Measurements from ENCODE around the gene CCIN.

The CCIN gene

GRCh38 chr9:36214571-36214970 is 45.4 kb downstream of the CCIN start:
- H3K23ac ChIP-seq (ENCODE audit: low read length in 2 of 2): no peak overlapping the region
- no peak overlapping the region for H3K18ac ChIP-seq (ENCODE audit: low read depth in 1 of 2, low read length in 2 of 2)
- H2BK15ac ChIP-seq (ENCODE audit: low read depth, poor library complexity, severe bottlenecking): no peak overlapping the region
- H2AFZ ChIP-seq (ENCODE audit: low read depth, low read length): no peak overlapping the region
- peaks cover 19% of the 10 kb centered on the region for H3K79me1 ChIP-seq (replicated peaks; ENCODE audit: low read length, poor library complexity, severe bottlenecking)
- H3K14ac ChIP-seq (ENCODE audit: low read length in 2 of 2): no peak overlapping the region
- peak; percentile 61 for DNase-seq
- H3K9me3 ChIP-seq (ENCODE audit: control insufficient read depth, low read length): no peaks in the 10 kb centered on the region
- H3K9ac ChIP-seq (ENCODE audit: low read length): peak overlapping the region; percentile 4
- H3K36me3 ChIP-seq (ENCODE audit: control insufficient read depth in 1 of 2, insufficient read depth in 2 of 2, low read depth in 1 of 2, low read length in 2 of 2): peaks cover 53 to 90% of the 10 kb centered on the region in 2 experiments
- no peak overlapping the region for H2AK5ac ChIP-seq (ENCODE audit: low read length, severe bottlenecking)
- H4K91ac ChIP-seq (ENCODE audit: low read length): no peak overlapping the region
- H3K4me2 ChIP-seq (ENCODE audit: low read length, poor library complexity, severe bottlenecking): no peak overlapping the region
- no peak overlapping the region for H4K8ac ChIP-seq (ENCODE audit: low read length)
- no peaks in the 10 kb centered on the region for H3K27me3 ChIP-seq (ENCODE audit: control insufficient read depth in 1 of 2, insufficient read depth in 1 of 2, low read length in 2 of 2)
- no peak overlapping the region for H3K4me3 ChIP-seq (ENCODE audit: insufficient read depth in 1 of 2, low read depth in 1 of 2, low read length in 2 of 2)
- no peak overlapping the region for H3K4ac ChIP-seq (ENCODE audit: low read depth in 1 of 2, low read length in 2 of 2)
- H3K4me1 ChIP-seq (ENCODE audit: control insufficient read depth, insufficient read depth, low read depth, low read length): peaks cover 12% of the 10 kb centered on the region
- no peak overlapping the region for H2BK120ac ChIP-seq (ENCODE audit: low read depth, low read length)
- no peak overlapping the region for H2BK12ac ChIP-seq (ENCODE audit: low read length in 2 of 2)
- H2BK5ac ChIP-seq (ENCODE audit: low read depth, low read length, poor library complexity, severe bottlenecking): no peak overlapping the region
- peak overlapping the region; percentile 33 for H3K27ac ChIP-seq (ENCODE audit: low read length, poor library complexity, severe bottlenecking)

DNA sequence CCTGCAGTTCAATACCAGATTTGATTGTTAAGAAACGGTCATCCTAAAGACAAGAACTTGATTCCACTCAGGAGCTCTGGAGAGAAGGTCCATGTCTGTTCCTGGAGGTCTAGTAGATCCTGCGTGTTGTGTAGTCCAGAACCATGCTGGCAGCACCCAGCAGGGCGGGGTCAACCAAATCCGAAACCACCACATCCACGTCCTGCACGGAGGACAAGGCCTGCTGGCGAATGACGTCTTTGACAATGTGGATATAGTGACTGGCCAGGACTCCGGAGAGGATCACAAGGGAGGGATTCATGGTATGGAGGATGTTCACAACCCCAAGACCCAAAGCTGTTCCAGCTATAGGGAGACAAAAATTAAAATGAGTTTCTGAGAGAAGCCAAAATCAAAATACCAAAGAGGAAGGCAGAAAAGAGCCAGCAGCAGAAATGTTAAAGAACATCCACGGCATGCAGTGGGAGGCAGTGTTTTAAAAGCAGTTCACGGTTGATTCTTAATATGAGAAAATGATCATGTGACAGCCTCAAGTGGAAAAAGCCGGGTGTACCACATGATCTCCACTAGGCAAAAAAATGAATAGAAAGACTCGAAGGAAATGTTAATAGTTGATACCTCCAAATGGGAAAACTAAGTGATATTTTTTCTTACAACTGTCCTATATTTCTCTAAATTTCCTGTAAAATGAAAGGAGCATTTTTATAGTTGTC is 48.2 kb downstream of the CCIN start:
- Histone ChIP-seq H3K27me3 (ENCODE audit: control insufficient read depth in 1 of 2, insufficient read depth in 1 of 2, low read length in 2 of 2) (no peaks in the 10 kb centered on the region), H3K9me3 (ENCODE audit: control insufficient read depth, low read length) (peaks cover 1% of the 10 kb centered on the region), H4K91ac (ENCODE audit: low read length) (no peak overlapping the region), H2BK12ac (ENCODE audit: low read length in 2 of 2) (peak overlapping the region in 1 of 2 experiments; percentile 64), H3K27ac (ENCODE audit: low read length, poor library complexity, severe bottlenecking) (no peak overlapping the region), H3K18ac (ENCODE audit: low read depth in 1 of 2, low read length in 2 of 2) (no peak overlapping the region), H3K36me3 (ENCODE audit: control insufficient read depth in 1 of 2, insufficient read depth in 2 of 2, low read depth in 1 of 2, low read length in 2 of 2) (peaks cover 50 to 88% of the 10 kb centered on the region in 2 experiments), H3K79me1 (replicated peaks; ENCODE audit: low read length, poor library complexity, severe bottlenecking) (peaks cover 23% of the 10 kb centered on the region), H3K4me2 (ENCODE audit: low read length, poor library complexity, severe bottlenecking) (no peak overlapping the region), H3K4ac (ENCODE audit: low read depth in 1 of 2, low read length in 2 of 2) (no peak overlapping the region), H2BK15ac (ENCODE audit: low read depth, poor library complexity, severe bottlenecking) (no peak overlapping the region), H3K14ac (ENCODE audit: low read length in 2 of 2) (no peak overlapping the region), H2AK5ac (ENCODE audit: low read length, severe bottlenecking) (no peak overlapping the region), H2BK120ac (ENCODE audit: low read depth, low read length) (no peak overlapping the region), H4K8ac (ENCODE audit: low read length) (no peak overlapping the region), H2BK5ac (ENCODE audit: low read depth, low read length, poor library complexity, severe bottlenecking) (no peak overlapping the region), H2AFZ (ENCODE audit: low read depth, low read length) (no peak overlapping the region), H3K23ac (ENCODE audit: low read length in 2 of 2) (no peak overlapping the region), H3K4me1 (ENCODE audit: control insufficient read depth, insufficient read depth, low read depth, low read length) (peaks cover 16% of the 10 kb centered on the region), H3K4me3 (ENCODE audit: insufficient read depth in 1 of 2, low read depth in 1 of 2, low read length in 2 of 2) (no peak overlapping the region), H3K9ac (ENCODE audit: low read length) (peak overlapping the region; percentile 18)
- WGBS: 92% methylated on average over 12 of the region's 13 CpGs
- no peak for DNase-seq

GRCh38 chr9:36218011-36218410 is 48.8 kb downstream of the CCIN start:
- H3K27me3 ChIP-seq (ENCODE audit: control insufficient read depth in 1 of 2, insufficient read depth in 1 of 2, low read length in 2 of 2): no peaks in the 10 kb centered on the region
- peaks cover 16% of the 10 kb centered on the region for H3K4me1 ChIP-seq (ENCODE audit: control insufficient read depth, insufficient read depth, low read depth, low read length)
- H2BK120ac ChIP-seq (ENCODE audit: low read depth, low read length): no peak overlapping the region
- H2AK5ac ChIP-seq (ENCODE audit: low read length, severe bottlenecking): no peak overlapping the region
- no peak overlapping the region for H3K14ac ChIP-seq (ENCODE audit: low read length in 2 of 2)
- H3K79me1 ChIP-seq (replicated peaks; ENCODE audit: low read length, poor library complexity, severe bottlenecking): peaks cover 29% of the 10 kb centered on the region
- 97% methylated on average over 5 of the region's 5 CpGs for WGBS
- no peak overlapping the region for H3K23ac ChIP-seq (ENCODE audit: low read length in 2 of 2)
- H3K36me3 ChIP-seq (ENCODE audit: control insufficient read depth in 1 of 2, insufficient read depth in 2 of 2, low read depth in 1 of 2, low read length in 2 of 2): peaks cover 53 to 88% of the 10 kb centered on the region in 2 experiments
- no peak overlapping the region for H3K4me3 ChIP-seq (ENCODE audit: insufficient read depth in 1 of 2, low read depth in 1 of 2, low read length in 2 of 2)
- no peak overlapping the region for H2BK12ac ChIP-seq (ENCODE audit: low read length in 2 of 2)
- no peak overlapping the region for H2BK15ac ChIP-seq (ENCODE audit: low read depth, poor library complexity, severe bottlenecking)
- H3K9ac ChIP-seq (ENCODE audit: low read length): peak overlapping the region; percentile 6
- no peak overlapping the region for H4K8ac ChIP-seq (ENCODE audit: low read length)
- H3K27ac ChIP-seq (ENCODE audit: low read length, poor library complexity, severe bottlenecking): peak overlapping the region; percentile 61
- no peak overlapping the region for H3K4me2 ChIP-seq (ENCODE audit: low read length, poor library complexity, severe bottlenecking)
- H3K4ac ChIP-seq (ENCODE audit: low read depth in 1 of 2, low read length in 2 of 2): no peak overlapping the region
- H3K9me3 ChIP-seq (ENCODE audit: control insufficient read depth, low read length): peaks cover 6% of the 10 kb centered on the region
- no peak overlapping the region for H2BK5ac ChIP-seq (ENCODE audit: low read depth, low read length, poor library complexity, severe bottlenecking)
- DNase-seq: no peak
- no peak overlapping the region for H3K18ac ChIP-seq (ENCODE audit: low read depth in 1 of 2, low read length in 2 of 2)
- no peak overlapping the region for H2AFZ ChIP-seq (ENCODE audit: low read depth, low read length)
- H4K91ac ChIP-seq (ENCODE audit: low read length): no peak overlapping the region

GRCh38 chr9:36218411-36218901 is 49.3 kb downstream of the CCIN start:
- Histone ChIP-seq H3K79me1 (replicated peaks; ENCODE audit: low read length, poor library complexity, severe bottlenecking) (peaks cover 29% of the 10 kb centered on the region), H4K91ac (ENCODE audit: low read length) (no peak overlapping the region), H3K23ac (ENCODE audit: low read length in 2 of 2) (no peak overlapping the region), H2AK5ac (ENCODE audit: low read length, severe bottlenecking) (peak overlapping the region; percentile 61), H3K4ac (ENCODE audit: low read depth in 1 of 2, low read length in 2 of 2) (no peak overlapping the region), H4K8ac (ENCODE audit: low read length) (no peak overlapping the region), H2BK12ac (ENCODE audit: low read length in 2 of 2) (peak overlapping the region in 1 of 2 experiments; percentile 39), H3K9ac (ENCODE audit: low read length) (no peak overlapping the region), H3K4me2 (ENCODE audit: low read length, poor library complexity, severe bottlenecking) (no peak overlapping the region), H3K18ac (ENCODE audit: low read depth in 1 of 2, low read length in 2 of 2) (no peak overlapping the region), H2BK15ac (ENCODE audit: low read depth, poor library complexity, severe bottlenecking) (no peak overlapping the region), H3K27ac (ENCODE audit: low read length, poor library complexity, severe bottlenecking) (peak overlapping the region; percentile 61), H3K4me1 (ENCODE audit: control insufficient read depth, insufficient read depth, low read depth, low read length) (peaks cover 16% of the 10 kb centered on the region), H2AFZ (ENCODE audit: low read depth, low read length) (no peak overlapping the region), H2BK120ac (ENCODE audit: low read depth, low read length) (no peak overlapping the region), H2BK5ac (ENCODE audit: low read depth, low read length, poor library complexity, severe bottlenecking) (no peak overlapping the region), H3K36me3 (ENCODE audit: control insufficient read depth in 1 of 2, insufficient read depth in 2 of 2, low read depth in 1 of 2, low read length in 2 of 2) (peaks cover 52 to 88% of the 10 kb centered on the region in 2 experiments), H3K4me3 (ENCODE audit: insufficient read depth in 1 of 2, low read depth in 1 of 2, low read length in 2 of 2) (no peak overlapping the region), H3K27me3 (ENCODE audit: control insufficient read depth in 1 of 2, insufficient read depth in 1 of 2, low read length in 2 of 2) (no peaks in the 10 kb centered on the region), H3K9me3 (ENCODE audit: control insufficient read depth, low read length) (peaks cover 6% of the 10 kb centered on the region), H3K14ac (ENCODE audit: low read length in 2 of 2) (no peak overlapping the region)
- WGBS: 96% methylated on average over 6 of the region's 7 CpGs
- no peak for DNase-seq
